Stomach (tissue), 4 donors: ENCODE results near the gene ERCC6.

ENCODE experiments used
- CTCF ChIP-seq, 7 experiments: fragments of 450-650 bp in 4 of 7; fragments of 200-600 bp in 3 of 7; sonication (generic) in 3 of 7; IDR thresholded peaks; one replicate each; pipeline ENCODE4 v1.5.1; 2016 to 2019; ENCODE audit warnings: antibody characterized with exemption in 7 of 7, control low read depth in 2 of 7, mild to moderate bottlenecking in 1 of 7
- POLR2A ChIP-seq, 4 donors: fragments of 450-650 bp; IDR thresholded peaks; one replicate each; pipeline ENCODE4 v1.6.1; 2016; ENCODE audit warnings: antibody characterized with exemption in 4 of 4, control low read depth in 2 of 4, mild to moderate bottlenecking in 1 of 4, moderate library complexity in 1 of 4

- TF ChIP-seq POLR2A (IDR thresholded peaks at IDR 0.05) = no peak
- TF ChIP-seq CTCF (IDR thresholded peaks at IDR 0.05) = no peak
Observed at GRCh38 chr10:49528977-49529506, 9.9 kb downstream of the ERCC6 start.
